BJ (cell line): ENCODE results near the gene SLC1A3. TPM values are rescaled to one million over a fixed set of nuclear protein-coding genes. Genes with fewer than 3 reads are reported as not detected.

ENCODE experiments used
- CTCF ChIA-PET: fragments of 350-600 bp; formaldehyde crosslinking; extraction: SDS; loops from one replicate; lab custom pipeline; 2021; ENCODE audit warnings: antibody characterized with exemption, inconsistent platforms; lab: Yijun Ruan, JAX
- POLR2A ChIA-PET: fragments of 300-600 bp; sonication (Branson Sonifier 250); formaldehyde crosslinking; extraction: SDS; loops from one replicate; lab custom pipeline; 2021; ENCODE audit warnings: antibody characterized with exemption; lab: Charles Lee
- DNase-seq: peaks from one replicate; pipeline ENCODE4 v3.0.0-alpha.2; 2011; ENCODE audit warnings: low read depth
- H3K27me3 ChIP-seq: 2 replicates; pipeline ENCODE4 v1.6.0; 2011; ENCODE audit warnings: low read length; ENCODE audit not compliant: control insufficient read depth, insufficient read depth
- H3K36me3 ChIP-seq: 2 replicates; pipeline ENCODE4 v1.5.1; 2011; ENCODE audit warnings: low read length; ENCODE audit not compliant: control insufficient read depth, insufficient read depth
- H3K4me3 ChIP-seq: 2 replicates; pipeline ENCODE4 v1.5.1; 2011; ENCODE audit warnings: low read depth, mild to moderate bottlenecking, control low read depth, low read length
- CTCF ChIP-seq: IDR thresholded peaks from 2 replicates; pipeline ENCODE4 v1.5.1; 2011; ENCODE audit warnings: low read depth, mild to moderate bottlenecking, control low read depth, inconsistent platforms, low read length, moderate library complexity; ENCODE audit not compliant: insufficient read depth
- polyA plus RNA-seq: library from polyadenylated mRNA; depleted of rRNA; stranded (reverse); fragments of >200 nt; gene quantifications from 2 replicates; pipeline ENCODE4 v1.2.3, GENCODE V29; 2011

Gene SLC1A3
- polyA plus RNA-seq, 1 experiment = 0.54 TPM

GRCh38 chr5:36723912-36724311, 117.5 kb downstream of the SLC1A3 start:
- Histone ChIP-seq H3K27me3 (peaks cover 2% of the 10 kb centered on the region; the same call in 1 of the 2 replicates), H3K4me3 (no peak overlapping the region), H3K36me3 (no peaks in the 10 kb centered on the region)
- CTCF ChIA-PET = interaction anchor here (1.3 to 1.7 kb wide), 4 partner anchors 10 to 21 kb away, joined by 4 to 6 read pairs (median 5); no protein-coding TSS in a partner anchor
- POLR2A ChIA-PET = no interaction called here
- no peak for DNase-seq
- TF ChIP-seq CTCF = no peak

GRCh38 chr5:36724467-36725332, 118.3 kb downstream of the SLC1A3 start:
- ChIA-PET CTCF (interaction anchor here (0.6 to 1.7 kb wide), 6 partner anchors 9 to 281 kb away, joined by 3 to 6 read pairs (median 5); no protein-coding TSS in a partner anchor), POLR2A (interaction anchor here (0.6 kb wide), 1 partner anchor 619 kb away, joined by 4 read pairs; no protein-coding TSS in a partner anchor)
- no peaks in the 10 kb centered on the region for H3K36me3 ChIP-seq
- peaks cover 2% of the 10 kb centered on the region; the same call in 1 of the 2 replicates for H3K27me3 ChIP-seq
- TF ChIP-seq CTCF = no peak
- H3K4me3 ChIP-seq = no peak overlapping the region
- DNase-seq = no peak

- CTCF ChIA-PET = no interaction called here
- TF ChIP-seq CTCF = no peak
- POLR2A ChIA-PET = no interaction called here
These were observed 119.9 kb downstream of the SLC1A3 start for GRCh38 chr5:36726317-36726716.

GRCh38 chr5:36726767-36727166, 120.4 kb downstream of the SLC1A3 start:
- TF ChIP-seq CTCF = no peak
- CTCF ChIA-PET = interaction anchor here (0.6 kb wide), 1 partner anchor 346 kb away, joined by 4 read pairs; no protein-coding TSS in a partner anchor
- Histone ChIP-seq H3K27me3 (peaks cover 2% of the 10 kb centered on the region; the same call in 1 of the 2 replicates), H3K36me3 (no peaks in the 10 kb centered on the region), H3K4me3 (no peak overlapping the region)
- no peak for DNase-seq
- POLR2A ChIA-PET = no interaction called here

More at GRCh38 chr5:36726317-36726716, 119.9 kb downstream of the SLC1A3 start:
- H3K36me3 ChIP-seq = no peaks in the 10 kb centered on the region
- H3K4me3 ChIP-seq = no peak overlapping the region
- no peak for DNase-seq
- H3K27me3 ChIP-seq = peaks cover 2% of the 10 kb centered on the region; the same call in 1 of the 2 replicates
